ENCODE data around the gene PANK1.

The PANK1 gene

DNA sequence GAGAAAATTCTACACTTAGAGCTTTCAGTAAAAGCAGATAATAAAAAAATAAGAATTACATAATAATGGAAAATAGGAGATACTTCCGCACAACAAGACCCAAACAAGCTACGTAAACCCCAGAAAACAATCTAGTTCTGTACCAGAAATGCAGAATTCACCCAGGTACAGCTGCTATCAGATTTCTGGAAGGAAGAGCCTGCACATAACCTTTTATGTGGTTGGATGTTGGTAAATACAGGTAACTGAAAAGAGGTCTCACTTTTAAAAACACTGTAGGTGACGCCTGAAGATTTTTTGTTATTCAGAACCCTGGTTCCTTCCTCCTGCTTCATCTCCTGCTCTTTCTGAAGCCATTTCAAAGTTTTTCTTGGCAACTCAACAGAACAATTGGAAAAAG lies 29.9 kb downstream of the PANK1 start:
- no peak overlapping the region for H3K4me3 ChIP-seq (replicated peaks; ENCODE audit: low read depth, low read length)
- TF ChIP-seq, protein P1, sequence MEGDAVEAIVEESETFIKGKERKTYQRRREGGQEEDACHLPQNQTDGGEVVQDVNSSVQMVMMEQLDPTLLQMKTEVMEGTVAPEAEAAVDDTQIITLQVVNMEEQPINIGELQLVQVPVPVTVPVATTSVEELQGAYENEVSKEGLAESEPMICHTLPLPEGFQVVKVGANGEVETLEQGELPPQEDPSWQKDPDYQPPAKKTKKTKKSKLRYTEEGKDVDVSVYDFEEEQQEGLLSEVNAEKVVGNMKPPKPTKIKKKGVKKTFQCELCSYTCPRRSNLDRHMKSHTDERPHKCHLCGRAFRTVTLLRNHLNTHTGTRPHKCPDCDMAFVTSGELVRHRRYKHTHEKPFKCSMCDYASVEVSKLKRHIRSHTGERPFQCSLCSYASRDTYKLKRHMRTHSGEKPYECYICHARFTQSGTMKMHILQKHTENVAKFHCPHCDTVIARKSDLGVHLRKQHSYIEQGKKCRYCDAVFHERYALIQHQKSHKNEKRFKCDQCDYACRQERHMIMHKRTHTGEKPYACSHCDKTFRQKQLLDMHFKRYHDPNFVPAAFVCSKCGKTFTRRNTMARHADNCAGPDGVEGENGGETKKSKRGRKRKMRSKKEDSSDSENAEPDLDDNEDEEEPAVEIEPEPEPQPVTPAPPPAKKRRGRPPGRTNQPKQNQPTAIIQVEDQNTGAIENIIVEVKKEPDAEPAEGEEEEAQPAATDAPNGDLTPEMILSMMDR (IDR thresholded peaks at IDR 0.05; ENCODE audit: low read depth, low read length, missing control alignments): no peak
- no peak for DNase-seq (ENCODE audit: extremely low read depth, low read depth)

DNA sequence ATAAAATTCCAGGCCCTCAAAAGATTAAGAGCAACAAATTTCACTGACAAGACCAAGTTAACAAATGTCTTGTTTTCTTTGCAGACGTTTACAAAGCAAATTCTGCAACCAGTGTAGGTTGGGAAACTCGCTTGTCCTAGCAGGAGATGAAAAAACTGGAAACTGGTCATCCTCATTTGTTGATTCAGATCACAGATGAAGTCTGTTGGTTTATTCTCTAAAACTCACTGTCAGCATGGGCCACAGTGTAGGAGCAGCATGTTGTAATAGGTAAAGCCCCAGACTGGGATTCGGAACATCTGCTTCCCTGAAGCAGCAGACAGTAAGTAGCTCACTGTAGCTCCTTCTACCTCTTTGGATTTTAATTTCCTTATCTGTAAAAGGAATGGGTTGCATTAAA lies 31.5 kb downstream of the PANK1 start:
- no peak overlapping the region for H3K4me3 ChIP-seq (replicated peaks; ENCODE audit: low read depth, low read length)
- TF ChIP-seq, protein P1 (IDR thresholded peaks at IDR 0.05; ENCODE audit: low read depth, low read length, missing control alignments): no peak
- no peak for DNase-seq (ENCODE audit: extremely low read depth, low read depth)

DNA sequence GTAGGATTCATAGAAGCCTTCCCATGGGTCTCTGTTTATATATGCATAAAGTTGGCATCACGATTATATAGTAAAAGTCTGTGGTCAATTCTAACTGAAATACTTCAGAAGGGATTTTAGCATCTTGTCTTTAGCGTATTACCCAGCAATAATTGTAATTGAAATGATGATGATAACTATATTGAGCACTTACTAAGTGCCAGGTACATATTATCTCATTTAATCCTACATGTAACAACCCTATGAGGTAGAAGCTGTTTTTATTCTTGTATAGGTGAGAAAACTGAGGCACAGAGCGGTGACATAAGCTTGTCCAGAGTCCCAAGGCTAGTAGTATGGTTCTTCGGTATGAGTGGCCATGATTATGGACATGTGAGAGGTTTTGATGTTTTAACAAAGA lies 33.8 kb downstream of the PANK1 start:
- TF ChIP-seq, protein P1 (IDR thresholded peaks at IDR 0.05; ENCODE audit: low read depth, low read length, missing control alignments): no peak
- DNase-seq (ENCODE audit: extremely low read depth, low read depth): no peak
- no peak overlapping the region for H3K4me3 ChIP-seq (replicated peaks; ENCODE audit: low read depth, low read length)

DNA sequence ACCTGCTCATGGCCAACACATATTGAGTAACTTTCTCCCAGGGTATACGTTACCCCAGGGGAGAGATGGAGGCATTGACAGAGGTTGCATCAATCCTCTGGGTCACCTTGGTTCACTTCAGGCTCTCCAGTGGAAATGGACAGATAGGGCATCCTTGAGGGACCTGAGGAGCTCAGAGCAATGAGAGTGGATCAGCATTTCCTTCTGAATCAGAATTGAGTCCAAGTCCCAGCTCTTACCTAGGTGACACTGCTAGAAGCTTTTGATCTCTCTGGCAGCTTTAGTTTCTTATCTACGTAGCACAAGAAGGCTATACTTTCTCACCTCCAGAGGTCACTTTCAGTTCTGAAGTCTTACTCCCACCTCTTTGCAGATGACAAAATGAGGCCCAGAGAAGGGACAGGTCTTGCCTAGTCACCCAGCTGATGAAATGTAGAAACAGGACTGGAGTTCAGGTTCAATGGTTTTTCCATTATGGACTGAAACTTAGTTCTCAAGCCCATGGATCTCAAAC lies 35.2 kb downstream of the PANK1 start:
- no peak for DNase-seq (ENCODE audit: extremely low read depth, low read depth)
- TF ChIP-seq, protein P1 (IDR thresholded peaks at IDR 0.05; ENCODE audit: low read depth, low read length, missing control alignments): no peak
- no peak overlapping the region for H3K4me3 ChIP-seq (replicated peaks; ENCODE audit: low read depth, low read length)

DNA sequence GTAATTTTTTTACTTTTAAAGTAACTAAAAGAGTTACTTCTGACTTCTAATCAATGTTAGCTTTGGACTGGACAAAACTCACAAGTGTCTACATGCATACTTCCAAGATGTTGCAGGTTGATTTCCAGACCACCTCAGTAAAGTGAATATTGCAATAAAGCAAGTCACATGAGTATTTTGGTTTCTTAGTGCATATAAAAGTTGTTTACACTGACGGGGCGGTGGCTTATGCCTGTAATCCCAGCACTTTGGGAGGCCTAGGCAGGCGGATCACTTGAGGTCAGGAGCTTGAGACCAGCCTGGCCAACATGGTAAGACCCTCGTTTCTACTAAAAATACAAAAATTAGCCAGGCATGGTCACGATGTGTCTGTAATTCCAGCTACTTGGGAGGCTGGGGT lies 40.8 kb downstream of the PANK1 start:
- TF ChIP-seq, protein P1 (IDR thresholded peaks at IDR 0.05; ENCODE audit: low read depth, low read length, missing control alignments): no peak
- no peak overlapping the region for H3K4me3 ChIP-seq (replicated peaks; ENCODE audit: low read depth, low read length)
- DNase-seq (ENCODE audit: extremely low read depth, low read depth): no peak

DNA sequence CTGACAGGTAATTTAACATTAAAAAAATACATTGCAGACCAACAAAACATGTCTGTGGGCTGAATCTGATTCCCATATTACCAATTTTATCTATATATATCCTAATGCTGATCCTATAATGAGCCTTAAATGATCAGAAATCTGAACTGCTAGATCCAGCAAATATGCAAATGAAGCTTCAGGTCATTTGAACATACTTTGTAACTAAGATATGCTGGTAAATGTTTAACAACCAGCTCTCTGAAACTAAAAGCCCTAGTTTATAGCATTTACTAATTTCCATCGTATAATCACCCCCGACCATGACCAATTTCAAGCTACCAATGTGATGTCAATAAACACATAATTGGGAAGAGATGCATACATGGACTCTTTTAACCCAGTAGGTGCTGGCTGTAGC lies 42.1 kb downstream of the PANK1 start:
- no peak overlapping the region for H3K4me3 ChIP-seq (replicated peaks; ENCODE audit: low read depth, low read length)
- DNase-seq (ENCODE audit: extremely low read depth, low read depth): no peak
- TF ChIP-seq, protein P1 (IDR thresholded peaks at IDR 0.05; ENCODE audit: low read depth, low read length, missing control alignments): no peak

DNA sequence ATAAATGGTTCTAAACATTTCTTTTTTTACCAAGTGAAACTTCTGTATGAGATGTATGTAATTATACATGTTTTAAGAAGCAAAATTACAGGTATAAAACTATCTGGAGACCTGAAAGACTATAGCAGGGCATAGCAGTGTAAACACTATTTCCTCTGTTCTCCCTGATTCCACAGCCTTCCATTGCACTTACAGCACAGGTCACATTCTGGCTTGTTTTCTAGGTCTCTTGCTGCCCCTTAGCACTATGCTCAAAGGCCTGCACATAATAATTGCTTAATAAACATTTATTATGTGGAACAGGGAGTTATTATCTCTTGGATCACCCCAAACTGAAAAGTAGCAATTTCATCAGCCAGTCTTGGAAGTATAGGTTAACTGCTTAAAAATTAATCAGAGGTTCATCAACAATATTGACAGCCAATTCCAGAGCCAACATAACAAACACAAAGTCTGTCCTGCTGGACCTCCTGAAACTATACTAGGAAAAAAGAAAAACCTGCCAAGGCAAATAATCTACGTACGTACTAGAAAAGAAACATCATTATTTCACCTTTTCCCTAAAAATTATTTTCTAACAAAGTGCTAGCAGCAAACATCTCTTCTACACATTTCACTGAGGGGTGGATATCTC lies 43.2 kb downstream of the PANK1 start:
- no peak for DNase-seq (ENCODE audit: extremely low read depth, low read depth)
- TF ChIP-seq, protein P1 (IDR thresholded peaks at IDR 0.05; ENCODE audit: low read depth, low read length, missing control alignments): no peak
- no peak overlapping the region for H3K4me3 ChIP-seq (replicated peaks; ENCODE audit: low read depth, low read length)
